Testis (tissue), 2 donors: ENCODE measurements around the gene DDX51.

Experiments
- CTCF ChIP-seq, 3 experiments: fragments of 450-650 bp in 2 of 3; fragments of 200-600 bp in 1 of 3; sonication (generic) in 1 of 3; IDR thresholded peaks; one replicate each; pipeline ENCODE4 v1.5.1; 2016 to 2019; ENCODE audit warnings: antibody characterized with exemption in 3 of 3, mild to moderate bottlenecking in 2 of 3, moderate library complexity in 1 of 3
- POLR2A ChIP-seq: fragments of 450-650 bp; IDR thresholded peaks from one replicate; pipeline ENCODE4 v1.6.1; 2017; ENCODE audit warnings: antibody characterized with exemption, mild to moderate bottlenecking, moderate library complexity

GRCh38 chr12:132118876-132119275, 25.2 kb downstream of the DDX51 start:
- TF ChIP-seq POLR2A (no peak), CTCF (IDR thresholded peaks at IDR 0.05) (no peak)
